ENCODE results near the gene ATP11B. TPM values are rescaled to one million over a fixed set of nuclear protein-coding genes. Genes with fewer than 3 reads are reported as not detected.
"Not testable (repeated sequence)": the region's sequence is repeated elsewhere in the genome, so short reads cannot be mapped to it uniquely, and the experiment has no call there.

The ATP11B gene
- total RNA-seq, 1 experiment from 2014 or later = 167 TPM

DNA sequence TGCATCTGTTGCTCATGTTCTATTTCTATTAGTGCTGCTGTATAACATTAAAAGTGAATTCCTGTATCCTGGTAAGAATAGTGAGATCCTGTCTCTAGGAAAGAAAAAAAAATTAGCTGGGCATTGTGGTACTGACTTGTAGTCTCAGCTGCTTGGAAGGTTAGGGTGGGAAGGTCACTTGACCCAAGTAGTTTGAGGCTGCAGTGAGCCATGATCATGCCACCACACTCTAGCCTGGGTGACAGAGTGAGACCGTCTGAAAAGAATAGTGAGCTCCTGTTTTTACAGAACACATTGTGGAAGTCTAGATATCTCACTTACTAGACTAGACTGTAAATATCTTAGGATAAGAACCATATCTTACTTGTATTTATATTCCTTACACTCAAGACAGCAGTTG lies 4.6 kb downstream of the ATP11B start:
- Histone ChIP-seq H3K9ac (ENCODE audit: low read length) (no peak overlapping the region), H3K4me1 (ENCODE audit: low read length) (peaks cover 55% of the 10 kb centered on the region), H3K4me3 (ENCODE audit: low read length) (no peak overlapping the region), H3K36me3 (ENCODE audit: insufficient read depth, low read length) (peaks cover 10% of the 10 kb centered on the region; the same call in 1 of the 2 replicates), H3K27me3 (ENCODE audit: low read length) (no peaks in the 10 kb centered on the region), H3K27ac (ENCODE audit: low read length) (no peak overlapping the region), H3K9me2 (replicated peaks; ENCODE audit: insufficient read depth, low read length) (no peaks in the 10 kb centered on the region), H3K79me2 (ENCODE audit: low read length) (peaks cover 93% of the 10 kb centered on the region), H4K20me1 (ENCODE audit: insufficient read depth, low read depth, low read length) (no peaks in the 10 kb centered on the region), H3K4me2 (ENCODE audit: low read depth, low read length, poor library complexity, severe bottlenecking) (peak overlapping the region; percentile 0), H3K9me3 (ENCODE audit: low read length) (no peaks in the 10 kb centered on the region), H2AFZ (ENCODE audit: low read length) (no peak overlapping the region)
- DNase-seq = no peak

DNA sequence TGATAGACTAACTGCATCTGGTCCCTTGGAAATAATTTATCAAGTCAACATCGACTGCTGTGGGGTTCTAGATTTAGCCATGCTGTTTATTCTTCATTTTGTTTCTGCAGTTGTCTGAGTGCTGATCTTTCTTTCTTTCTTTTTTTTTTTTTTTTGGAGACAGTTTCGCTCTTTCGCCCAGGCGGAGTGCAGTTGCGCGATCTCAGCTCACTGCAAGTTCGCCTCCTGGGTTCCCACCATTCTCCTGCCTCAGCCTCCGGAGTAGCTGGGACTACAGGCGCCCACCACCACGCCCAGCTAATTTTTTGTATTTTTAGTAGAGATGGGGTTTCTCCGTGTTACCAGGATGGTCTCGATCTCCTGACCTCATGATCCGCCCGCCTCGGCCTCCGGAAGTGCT lies 5.8 kb downstream of the ATP11B start:
- not testable (repeated sequence) for H3K9me2 ChIP-seq (replicated peaks; ENCODE audit: insufficient read depth, low read length); H3K4me3 ChIP-seq (ENCODE audit: low read length); H3K27ac ChIP-seq (ENCODE audit: low read length); H2AFZ ChIP-seq (ENCODE audit: low read length); H3K4me2 ChIP-seq (ENCODE audit: low read depth, low read length, poor library complexity, severe bottlenecking); H4K20me1 ChIP-seq (ENCODE audit: insufficient read depth, low read depth, low read length); H3K9me3 ChIP-seq (ENCODE audit: low read length); H3K9ac ChIP-seq (ENCODE audit: low read length); H3K27me3 ChIP-seq (ENCODE audit: low read length); DNase-seq
- peaks cover 59% of the 10 kb centered on the region for H3K4me1 ChIP-seq (ENCODE audit: low read length)
- peaks cover 10% of the 10 kb centered on the region; the same call in 1 of the 2 replicates for H3K36me3 ChIP-seq (ENCODE audit: insufficient read depth, low read length)
- peaks cover 99% of the 10 kb centered on the region for H3K79me2 ChIP-seq (ENCODE audit: low read length)

DNA sequence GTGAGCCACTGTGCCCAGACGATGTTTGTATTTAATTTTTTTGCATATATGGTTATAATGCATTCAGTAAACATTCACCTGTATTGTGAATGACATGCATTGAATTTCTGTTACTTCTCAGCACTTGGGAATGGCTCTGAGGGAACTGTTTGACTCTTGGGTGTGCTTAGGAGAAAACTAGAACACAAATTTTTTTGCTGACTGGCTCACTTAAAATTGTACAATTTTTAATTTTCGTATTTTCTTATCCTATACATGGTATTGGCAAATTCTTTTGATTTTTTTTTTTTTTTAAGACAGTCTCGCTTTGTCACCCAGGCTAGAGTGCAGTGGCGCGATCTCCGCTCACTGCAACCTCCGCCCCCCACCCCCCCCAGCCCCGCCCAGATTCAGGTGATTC lies 7.2 kb downstream of the ATP11B start:
- Histone ChIP-seq H3K27ac (ENCODE audit: low read length) (no peak overlapping the region), H2AFZ (ENCODE audit: low read length) (no peak overlapping the region), H3K4me2 (ENCODE audit: low read depth, low read length, poor library complexity, severe bottlenecking) (no peak overlapping the region), H3K9ac (ENCODE audit: low read length) (no peak overlapping the region), H4K20me1 (ENCODE audit: insufficient read depth, low read depth, low read length) (no peaks in the 10 kb centered on the region), H3K79me2 (ENCODE audit: low read length) (peaks cover 99% of the 10 kb centered on the region), H3K36me3 (ENCODE audit: insufficient read depth, low read length) (peaks cover 10% of the 10 kb centered on the region; the same call in 1 of the 2 replicates), H3K4me1 (ENCODE audit: low read length) (peaks cover 53% of the 10 kb centered on the region), H3K27me3 (ENCODE audit: low read length) (no peaks in the 10 kb centered on the region), H3K4me3 (ENCODE audit: low read length) (no peak overlapping the region), H3K9me2 (replicated peaks; ENCODE audit: insufficient read depth, low read length) (no peaks in the 10 kb centered on the region), H3K9me3 (ENCODE audit: low read length) (no peaks in the 10 kb centered on the region)
- no peak for DNase-seq

DNA sequence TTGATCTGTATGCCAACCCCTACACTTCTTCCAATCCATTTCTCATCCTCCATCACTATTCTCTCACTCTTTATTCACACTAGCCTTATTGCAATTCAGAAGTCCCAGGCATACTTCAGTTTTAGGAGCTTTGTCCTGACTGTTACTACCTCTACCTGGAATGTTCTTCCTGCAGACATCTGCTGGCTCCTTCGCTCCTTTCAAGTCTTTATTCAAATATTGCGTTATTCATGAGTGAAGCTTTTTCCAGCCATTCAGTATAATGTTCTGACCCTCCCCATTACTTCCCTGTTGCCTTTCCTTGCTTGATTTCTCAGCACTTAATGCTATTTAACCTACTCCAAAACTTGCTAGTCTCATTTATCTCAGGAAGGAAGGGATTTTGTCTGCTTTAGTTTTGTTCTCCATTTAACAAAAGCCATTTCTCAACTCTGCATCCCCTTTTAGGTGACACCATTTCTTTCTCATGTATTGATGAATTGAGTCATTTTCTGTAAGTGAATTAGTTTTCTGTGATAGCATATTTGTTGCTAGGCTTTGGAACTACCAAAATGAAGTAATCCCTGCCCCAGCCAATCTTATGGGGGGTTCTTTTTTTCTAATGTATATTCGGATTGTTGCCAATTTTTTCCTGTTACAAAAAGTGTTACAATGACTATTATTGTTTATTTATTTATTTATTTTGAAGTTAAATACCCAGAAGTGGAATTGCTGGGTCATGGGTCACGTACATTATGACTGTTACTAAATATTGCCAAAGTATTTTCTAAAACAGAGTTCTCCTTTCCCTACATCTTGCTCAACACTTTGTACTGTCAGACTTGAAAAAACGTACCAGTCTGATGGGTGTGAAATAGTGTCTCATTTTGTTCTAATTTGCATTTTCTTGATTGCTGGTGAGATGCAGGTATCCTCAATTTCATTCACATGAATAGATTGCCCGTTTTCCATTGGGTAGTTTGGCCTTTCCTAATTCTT lies 9.4 kb downstream of the ATP11B start:
- Histone ChIP-seq H3K36me3 (ENCODE audit: insufficient read depth, low read length) (peaks cover 7% of the 10 kb centered on the region; the same call in 1 of the 2 replicates), H3K9ac (ENCODE audit: low read length) (no peak overlapping the region), H3K79me2 (ENCODE audit: low read length) (peaks cover 99% of the 10 kb centered on the region), H3K9me3 (ENCODE audit: low read length) (no peaks in the 10 kb centered on the region), H3K9me2 (replicated peaks; ENCODE audit: insufficient read depth, low read length) (no peaks in the 10 kb centered on the region), H3K27ac (ENCODE audit: low read length) (no peak overlapping the region), H4K20me1 (ENCODE audit: insufficient read depth, low read depth, low read length) (no peaks in the 10 kb centered on the region), H2AFZ (ENCODE audit: low read length) (no peak overlapping the region), H3K4me2 (ENCODE audit: low read depth, low read length, poor library complexity, severe bottlenecking) (no peak overlapping the region), H3K27me3 (ENCODE audit: low read length) (no peaks in the 10 kb centered on the region), H3K4me3 (ENCODE audit: low read length) (no peak overlapping the region), H3K4me1 (ENCODE audit: low read length) (peaks cover 42% of the 10 kb centered on the region)
- no peak for DNase-seq

DNA sequence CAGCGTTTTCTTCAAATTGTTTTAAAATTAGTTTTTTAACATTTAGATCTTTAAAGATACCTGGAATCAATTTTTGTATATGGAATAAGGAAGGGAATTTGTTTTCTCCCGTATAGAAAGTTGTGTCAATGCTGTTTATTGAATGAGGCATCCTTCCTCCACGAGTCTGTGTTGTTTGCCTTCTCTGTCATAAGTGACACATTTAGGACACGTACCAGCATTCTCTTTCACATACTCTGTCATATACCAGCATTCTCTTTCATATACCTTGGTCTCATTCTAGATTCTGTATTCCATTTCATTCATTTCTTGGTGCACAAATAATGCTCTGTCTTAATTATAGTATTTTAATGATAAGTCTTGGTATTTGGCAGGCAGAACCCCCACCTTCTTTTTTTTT lies 10.3 kb downstream of the ATP11B start:
- no peaks in the 10 kb centered on the region; the same call in 1 of the 2 replicates for H3K36me3 ChIP-seq (ENCODE audit: insufficient read depth, low read length)
- H3K27ac ChIP-seq (ENCODE audit: low read length) = no peak overlapping the region
- H3K79me2 ChIP-seq (ENCODE audit: low read length) = peaks cover 99% of the 10 kb centered on the region
- H4K20me1 ChIP-seq (ENCODE audit: insufficient read depth, low read depth, low read length) = no peaks in the 10 kb centered on the region
- no peak overlapping the region for H3K4me3 ChIP-seq (ENCODE audit: low read length)
- no peaks in the 10 kb centered on the region for H3K9me3 ChIP-seq (ENCODE audit: low read length)
- H3K9me2 ChIP-seq (replicated peaks; ENCODE audit: insufficient read depth, low read length) = no peaks in the 10 kb centered on the region
- H3K27me3 ChIP-seq (ENCODE audit: low read length) = no peaks in the 10 kb centered on the region
- no peak overlapping the region for H3K9ac ChIP-seq (ENCODE audit: low read length)
- DNase-seq = no peak
- H3K4me1 ChIP-seq (ENCODE audit: low read length) = peaks cover 42% of the 10 kb centered on the region
- H3K4me2 ChIP-seq (ENCODE audit: low read depth, low read length, poor library complexity, severe bottlenecking) = no peak overlapping the region
- H2AFZ ChIP-seq (ENCODE audit: low read length) = no peak overlapping the region

- H3K79me2 ChIP-seq (ENCODE audit: low read length) = peaks cover 100% of the 10 kb centered on the region
- H3K4me2 ChIP-seq (ENCODE audit: low read depth, low read length, poor library complexity, severe bottlenecking) = no peak overlapping the region
- H2AFZ ChIP-seq (ENCODE audit: low read length) = no peak overlapping the region
- H3K9me3 ChIP-seq (ENCODE audit: low read length) = no peaks in the 10 kb centered on the region
- H4K20me1 ChIP-seq (ENCODE audit: insufficient read depth, low read depth, low read length) = no peaks in the 10 kb centered on the region
- H3K9ac ChIP-seq (ENCODE audit: low read length) = no peak overlapping the region
- H3K4me3 ChIP-seq (ENCODE audit: low read length) = no peak overlapping the region
- peaks cover 31% of the 10 kb centered on the region for H3K4me1 ChIP-seq (ENCODE audit: low read length)
- 0 out of 2 replicates have a peak, but pooled peaks cover 4% of the 10 kb centered on the region for H3K36me3 ChIP-seq (ENCODE audit: insufficient read depth, low read length)
- no peak for DNase-seq
- H3K27ac ChIP-seq (ENCODE audit: low read length) = no peak overlapping the region
- no peaks in the 10 kb centered on the region for H3K9me2 ChIP-seq (replicated peaks; ENCODE audit: insufficient read depth, low read length)
- H3K27me3 ChIP-seq (ENCODE audit: low read length) = no peaks in the 10 kb centered on the region
Observed at GRCh38 chr3:182807061-182807460, 13.8 kb downstream of the ATP11B start.

DNA sequence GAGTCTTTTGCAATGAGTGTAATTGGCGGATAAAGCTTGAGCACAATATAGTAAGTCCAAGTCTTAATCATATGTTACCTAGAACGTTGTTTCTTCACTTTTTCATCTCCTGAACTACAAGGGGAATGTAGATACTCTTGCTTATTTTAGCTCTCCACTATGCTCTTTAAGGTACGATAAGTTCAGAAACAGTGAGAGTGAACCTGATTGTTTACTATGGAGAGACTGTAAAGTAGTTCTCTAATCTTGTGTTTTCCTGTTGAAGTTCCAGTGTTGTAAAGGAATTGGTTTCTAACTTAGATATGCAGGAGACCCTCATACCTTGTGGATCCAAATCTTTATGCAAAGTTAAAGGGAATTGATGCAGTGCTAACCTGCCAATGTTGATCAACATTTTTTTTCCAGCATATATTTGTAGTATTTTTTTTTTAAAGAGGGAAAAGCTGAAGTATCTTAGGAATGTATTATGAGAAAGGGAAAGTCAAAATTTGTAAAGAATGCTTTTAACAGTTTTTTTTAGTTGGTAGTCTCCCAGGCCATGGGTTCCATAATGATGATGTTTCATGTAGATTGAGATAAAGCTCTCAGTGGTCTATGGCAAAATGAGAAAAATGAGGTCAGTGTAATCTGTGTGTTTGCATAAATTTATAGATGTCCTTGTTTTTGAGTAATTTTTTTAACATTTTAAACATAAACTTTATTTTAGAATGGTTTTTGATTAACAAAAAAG lies 14.9 kb downstream of the ATP11B start:
- no peaks in the 10 kb centered on the region for H3K9me2 ChIP-seq (replicated peaks; ENCODE audit: insufficient read depth, low read length)
- H3K36me3 ChIP-seq (ENCODE audit: insufficient read depth, low read length) = 0 out of 2 replicates have a peak, but pooled peaks cover 4% of the 10 kb centered on the region
- H3K9ac ChIP-seq (ENCODE audit: low read length) = no peak overlapping the region
- no peaks in the 10 kb centered on the region for H3K9me3 ChIP-seq (ENCODE audit: low read length)
- no peak overlapping the region for H3K4me3 ChIP-seq (ENCODE audit: low read length)
- no peak overlapping the region for H2AFZ ChIP-seq (ENCODE audit: low read length)
- no peaks in the 10 kb centered on the region for H4K20me1 ChIP-seq (ENCODE audit: insufficient read depth, low read depth, low read length)
- no peaks in the 10 kb centered on the region for H3K27me3 ChIP-seq (ENCODE audit: low read length)
- no peak overlapping the region for H3K4me2 ChIP-seq (ENCODE audit: low read depth, low read length, poor library complexity, severe bottlenecking)
- H3K4me1 ChIP-seq (ENCODE audit: low read length) = peaks cover 20% of the 10 kb centered on the region
- peaks cover 100% of the 10 kb centered on the region for H3K79me2 ChIP-seq (ENCODE audit: low read length)
- DNase-seq = no peak
- no peak overlapping the region for H3K27ac ChIP-seq (ENCODE audit: low read length)

- no peaks in the 10 kb centered on the region for H4K20me1 ChIP-seq (ENCODE audit: insufficient read depth, low read depth, low read length)
- H3K9ac ChIP-seq (ENCODE audit: low read length) = no peak overlapping the region
- peaks cover 21% of the 10 kb centered on the region; the same call in 1 of the 2 replicates for H3K4me1 ChIP-seq (ENCODE audit: low read length)
- H3K27ac ChIP-seq (ENCODE audit: low read length) = no peak overlapping the region
- DNase-seq = no peak
- peaks cover 100% of the 10 kb centered on the region for H3K79me2 ChIP-seq (ENCODE audit: low read length)
- H3K36me3 ChIP-seq (ENCODE audit: insufficient read depth, low read length) = 0 out of 2 replicates have a peak, but pooled peaks cover 4% of the 10 kb centered on the region
- no peaks in the 10 kb centered on the region for H3K9me2 ChIP-seq (replicated peaks; ENCODE audit: insufficient read depth, low read length)
- no peak overlapping the region for H2AFZ ChIP-seq (ENCODE audit: low read length)
- H3K4me3 ChIP-seq (ENCODE audit: low read length) = no peak overlapping the region
- no peaks in the 10 kb centered on the region for H3K9me3 ChIP-seq (ENCODE audit: low read length)
- H3K27me3 ChIP-seq (ENCODE audit: low read length) = no peaks in the 10 kb centered on the region
- no peak overlapping the region for H3K4me2 ChIP-seq (ENCODE audit: low read depth, low read length, poor library complexity, severe bottlenecking)
Observed at GRCh38 chr3:182809531-182809930, 16.2 kb downstream of the ATP11B start.
